GM19239 (cell line): ENCODE results near the gene LORICRIN.

ENCODE experiments used
- DNase-seq: peaks from one replicate; pipeline ENCODE4 v3.0.0; 2011; ENCODE audit warnings: low spot score; ENCODE audit not compliant: insufficient read length
- FAIRE-seq: peaks from 2 replicates; lab custom pipeline; 2011; peaks lifted over from hg19 to GRCh38; lab: Jason Lieb, UNC

The LORICRIN gene

GRCh38 chr1:153292740-153293479, 33.4 kb downstream of the LORICRIN start:
- FAIRE-seq, result no peak
- DNase-seq, result no peak

- DNase-seq, result no peak
- no peak for FAIRE-seq
Measured at GRCh38 chr1:153293480-153293775, 33.9 kb downstream of the LORICRIN start.

GRCh38 chr1:153293851-153294250, 34.4 kb downstream of the LORICRIN start:
- FAIRE-seq (no peak), DNase-seq (no peak)

- FAIRE-seq (no peak), DNase-seq (no peak)
Measured at GRCh38 chr1:153302308-153302707, 42.8 kb downstream of the LORICRIN start.

GRCh38 chr1:153305682-153306081, 46.2 kb downstream of the LORICRIN start:
- no peak for DNase-seq
- no peak for FAIRE-seq

- FAIRE-seq, result no peak
- DNase-seq, result no peak
Measured at GRCh38 chr1:153306303-153307220, 47.1 kb downstream of the LORICRIN start.

- no peak for FAIRE-seq
- DNase-seq, result no peak
Measured at GRCh38 chr1:153307221-153307600, 47.7 kb downstream of the LORICRIN start.

- no peak for FAIRE-seq
Measured at GRCh38 chr1:153308540-153308939, 49.1 kb downstream of the LORICRIN start.

GRCh38 chr1:153309441-153309840, 50.0 kb downstream of the LORICRIN start:
- FAIRE-seq (no peak), DNase-seq (no peak)

More at GRCh38 chr1:153308540-153308939, 49.1 kb downstream of the LORICRIN start:
- DNase-seq, result no peak

GRCh38 chr1:153310526-153310925, 51.0 kb downstream of the LORICRIN start:
- FAIRE-seq, result no peak

More at GRCh38 chr1:153310526-153310925, 51.0 kb downstream of the LORICRIN start:
- no peak for DNase-seq
